ENCODE measurements around the gene C10orf62. TPM values are rescaled to one million over a fixed set of nuclear protein-coding genes. Genes with fewer than 3 reads are reported as not detected.

Gene C10orf62
- total RNA-seq, 1 donor from 2014 or later: not detected

- DNase-seq (ENCODE audit: low read depth): no peak
- TF ChIP-seq, protein P1, sequence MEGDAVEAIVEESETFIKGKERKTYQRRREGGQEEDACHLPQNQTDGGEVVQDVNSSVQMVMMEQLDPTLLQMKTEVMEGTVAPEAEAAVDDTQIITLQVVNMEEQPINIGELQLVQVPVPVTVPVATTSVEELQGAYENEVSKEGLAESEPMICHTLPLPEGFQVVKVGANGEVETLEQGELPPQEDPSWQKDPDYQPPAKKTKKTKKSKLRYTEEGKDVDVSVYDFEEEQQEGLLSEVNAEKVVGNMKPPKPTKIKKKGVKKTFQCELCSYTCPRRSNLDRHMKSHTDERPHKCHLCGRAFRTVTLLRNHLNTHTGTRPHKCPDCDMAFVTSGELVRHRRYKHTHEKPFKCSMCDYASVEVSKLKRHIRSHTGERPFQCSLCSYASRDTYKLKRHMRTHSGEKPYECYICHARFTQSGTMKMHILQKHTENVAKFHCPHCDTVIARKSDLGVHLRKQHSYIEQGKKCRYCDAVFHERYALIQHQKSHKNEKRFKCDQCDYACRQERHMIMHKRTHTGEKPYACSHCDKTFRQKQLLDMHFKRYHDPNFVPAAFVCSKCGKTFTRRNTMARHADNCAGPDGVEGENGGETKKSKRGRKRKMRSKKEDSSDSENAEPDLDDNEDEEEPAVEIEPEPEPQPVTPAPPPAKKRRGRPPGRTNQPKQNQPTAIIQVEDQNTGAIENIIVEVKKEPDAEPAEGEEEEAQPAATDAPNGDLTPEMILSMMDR (IDR thresholded peaks at IDR 0.05; ENCODE audit: insufficient read depth, low read length, poor library complexity, severe bottlenecking): no peak
- H3K27me3 ChIP-seq (ENCODE audit: control insufficient read depth, insufficient read depth, low read length): no peaks in the 10 kb centered on the region
- no peak overlapping the region for H3K4me3 ChIP-seq (ENCODE audit: low read depth, low read length)
- no peaks in the 10 kb centered on the region for H3K36me3 ChIP-seq (ENCODE audit: control insufficient read depth, insufficient read depth, low read length)
Observed at GRCh38 chr10:97585439-97585811, 4.1 kb upstream of the C10orf62 start.

DNA sequence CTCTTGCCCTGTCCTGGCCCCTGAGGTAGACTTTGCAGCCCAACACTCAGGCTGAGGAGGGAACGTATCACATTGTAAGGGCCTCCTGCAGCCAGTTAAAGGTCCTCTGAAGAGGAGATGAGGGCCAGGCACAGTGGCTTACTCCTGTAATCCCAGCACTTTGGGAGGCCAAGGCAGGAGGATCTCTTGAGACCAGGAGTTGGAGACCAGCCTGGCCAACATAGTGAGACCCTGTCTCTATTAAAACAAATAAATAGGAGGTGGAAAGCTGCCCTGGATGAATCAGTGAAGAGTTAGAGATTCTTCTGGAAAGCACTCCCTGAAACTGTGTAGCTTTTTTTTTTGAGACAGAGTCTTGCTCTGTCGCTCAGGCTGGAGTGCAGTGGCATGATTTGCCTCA, 2.3 kb upstream of the C10orf62 start:
- Histone ChIP-seq H3K27me3 (ENCODE audit: control insufficient read depth, insufficient read depth, low read length) (no peaks in the 10 kb centered on the region), H3K4me3 (ENCODE audit: low read depth, low read length) (no peak overlapping the region), H3K36me3 (ENCODE audit: control insufficient read depth, insufficient read depth, low read length) (no peaks in the 10 kb centered on the region)
- TF ChIP-seq, protein P1 (IDR thresholded peaks at IDR 0.05; ENCODE audit: insufficient read depth, low read length, poor library complexity, severe bottlenecking): no peak
- no peak for DNase-seq (ENCODE audit: low read depth)

- H3K27me3 ChIP-seq (ENCODE audit: control insufficient read depth, insufficient read depth, low read length): no peaks in the 10 kb centered on the region
- TF ChIP-seq, protein P1 (IDR thresholded peaks at IDR 0.05; ENCODE audit: insufficient read depth, low read length, poor library complexity, severe bottlenecking): no peak
- H3K4me3 ChIP-seq (ENCODE audit: low read depth, low read length): no peak overlapping the region
- H3K36me3 ChIP-seq (ENCODE audit: control insufficient read depth, insufficient read depth, low read length): no peaks in the 10 kb centered on the region
- no peak for DNase-seq (ENCODE audit: low read depth)
Observed at GRCh38 chr10:97590082-97590747, 694 bp downstream of the C10orf62 start.

DNA sequence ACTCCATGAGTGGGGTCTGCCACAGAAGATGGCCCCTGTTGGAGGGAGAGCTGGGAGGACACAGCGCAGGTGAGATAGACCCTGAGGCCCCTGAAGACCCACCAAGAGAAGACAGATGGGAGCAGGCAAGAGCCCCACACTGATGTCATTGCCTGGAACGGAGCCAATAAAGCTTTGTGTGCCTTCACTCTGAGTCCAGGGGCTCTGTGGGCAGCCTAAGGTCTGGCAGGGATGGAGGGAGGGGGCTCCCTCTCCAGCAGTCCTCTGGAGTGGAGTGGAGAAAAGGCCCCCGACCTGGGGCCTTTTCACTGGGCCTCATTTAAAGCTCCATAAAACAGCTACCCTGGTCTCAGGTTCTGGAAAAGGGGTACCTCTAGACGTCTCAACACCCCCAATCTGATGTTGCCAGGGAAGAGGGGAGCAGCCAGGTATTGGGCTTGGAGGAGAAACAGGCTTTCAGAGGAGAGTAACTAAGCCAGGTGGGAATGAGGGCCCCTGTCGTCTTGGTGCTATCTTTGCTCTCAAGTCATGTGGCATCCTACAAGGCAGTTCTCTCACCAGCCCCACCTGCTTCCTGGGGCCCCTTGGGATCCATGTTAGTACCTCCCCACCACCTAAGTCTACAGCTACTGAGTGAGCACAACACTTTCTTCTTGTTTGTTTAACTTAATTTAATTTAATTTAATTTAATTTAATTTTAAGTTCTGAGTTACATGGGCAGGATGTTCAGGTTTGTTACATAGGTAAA, 1.4 kb downstream of the C10orf62 start:
- no peaks in the 10 kb centered on the region for H3K36me3 ChIP-seq (ENCODE audit: control insufficient read depth, insufficient read depth, low read length)
- no peak overlapping the region for H3K4me3 ChIP-seq (ENCODE audit: low read depth, low read length)
- no peak for DNase-seq (ENCODE audit: low read depth)
- H3K27me3 ChIP-seq (ENCODE audit: control insufficient read depth, insufficient read depth, low read length): no peaks in the 10 kb centered on the region
- TF ChIP-seq, protein P1 (IDR thresholded peaks at IDR 0.05; ENCODE audit: insufficient read depth, low read length, poor library complexity, severe bottlenecking): no peak

DNA sequence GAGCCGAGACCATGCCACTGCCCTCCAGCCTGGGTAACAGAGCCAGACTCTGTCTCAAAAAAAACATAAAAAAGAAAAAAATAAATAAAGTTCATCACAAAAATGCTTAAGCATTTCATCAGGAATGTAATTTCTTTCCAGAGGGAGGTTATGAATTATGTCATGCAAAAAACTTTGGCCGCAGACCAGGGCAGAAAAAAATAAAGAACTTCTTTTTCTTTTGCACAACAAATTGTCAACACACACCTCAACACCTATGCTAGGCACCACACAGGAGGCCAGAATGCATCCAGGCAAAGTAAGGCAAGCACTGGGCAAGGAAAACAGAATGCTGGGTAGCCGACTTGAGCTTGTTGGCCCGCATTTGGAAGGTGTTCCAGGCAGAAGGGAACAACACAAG, 3.9 kb downstream of the C10orf62 start:
- DNase-seq (ENCODE audit: low read depth): no peak
- Histone ChIP-seq H3K4me3 (ENCODE audit: low read depth, low read length) (no peak overlapping the region), H3K36me3 (ENCODE audit: control insufficient read depth, insufficient read depth, low read length) (no peaks in the 10 kb centered on the region), H3K27me3 (ENCODE audit: control insufficient read depth, insufficient read depth, low read length) (no peaks in the 10 kb centered on the region)
- TF ChIP-seq, protein P1 (IDR thresholded peaks at IDR 0.05; ENCODE audit: insufficient read depth, low read length, poor library complexity, severe bottlenecking): no peak
